Islet of Langerhans (tissue), 1 donor: Measurements from ENCODE around the gene FCMR.

Source experiments
- FAIRE-seq: peaks from one replicate; lab custom pipeline; 2011; peaks lifted over from hg19 to GRCh38; lab: Jason Lieb, UNC

Gene FCMR

GRCh38 chr1:206899717-206900116 lies 22.0 kb downstream of the FCMR start:
- no peak for FAIRE-seq

- no peak for FAIRE-seq
Observed at GRCh38 chr1:206898915-206899431, 22.8 kb downstream of the FCMR start.

GRCh38 chr1:206898089-206898914 lies 23.4 kb downstream of the FCMR start:
- FAIRE-seq = no peak

GRCh38 chr1:206897175-206897574 lies 24.6 kb downstream of the FCMR start, which contains the start of gene IL24:
Gene IL24, plus strand, starts transcription at chr1:206897443. Its CDS starts 390 bp downstream, at chr1:206897833.
- FAIRE-seq = no peak

GRCh38 chr1:206896261-206896660 lies 25.5 kb downstream of the FCMR start:
- no peak for FAIRE-seq

DNA sequence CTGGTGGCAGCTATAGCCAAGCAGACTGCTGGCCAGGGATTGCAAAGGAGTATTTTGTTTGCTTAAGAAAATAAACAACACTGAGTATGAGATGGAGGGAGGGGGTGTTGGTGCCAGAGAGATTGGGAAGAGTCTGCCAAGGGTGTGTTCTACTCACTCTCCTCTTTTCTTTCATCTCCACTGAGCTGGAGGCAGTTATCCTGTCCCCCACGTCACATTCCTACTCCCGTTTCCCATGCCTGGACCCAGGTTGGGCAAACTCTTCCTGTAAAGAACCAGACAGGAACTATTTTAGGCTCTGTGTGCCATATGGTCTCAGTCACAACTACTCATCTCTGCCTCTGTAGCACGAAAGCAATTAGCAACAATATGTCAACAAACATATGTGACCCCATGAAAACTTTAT lies 25.9 kb downstream of the FCMR start:
- FAIRE-seq = peak; percentile 5

GRCh38 chr1:206895325-206895724 lies 26.4 kb downstream of the FCMR start:
- no peak for FAIRE-seq

- FAIRE-seq = no peak
Observed at GRCh38 chr1:206893380-206893779, 28.4 kb downstream of the FCMR start.

GRCh38 chr1:206892351-206892984 lies 29.3 kb downstream of the FCMR start:
- FAIRE-seq = no peak

GRCh38 chr1:206891412-206891811 lies 30.3 kb downstream of the FCMR start:
- FAIRE-seq = no peak

- no peak for FAIRE-seq
Observed at GRCh38 chr1:206890125-206891060, 31.3 kb downstream of the FCMR start.

- no peak for FAIRE-seq
Observed at GRCh38 chr1:206887701-206888100, 34.0 kb downstream of the FCMR start.

GRCh38 chr1:206886831-206887230 lies 34.9 kb downstream of the FCMR start:
- FAIRE-seq = no peak

- no peak for FAIRE-seq
Observed at GRCh38 chr1:206885341-206886060, 36.2 kb downstream of the FCMR start.

DNA sequence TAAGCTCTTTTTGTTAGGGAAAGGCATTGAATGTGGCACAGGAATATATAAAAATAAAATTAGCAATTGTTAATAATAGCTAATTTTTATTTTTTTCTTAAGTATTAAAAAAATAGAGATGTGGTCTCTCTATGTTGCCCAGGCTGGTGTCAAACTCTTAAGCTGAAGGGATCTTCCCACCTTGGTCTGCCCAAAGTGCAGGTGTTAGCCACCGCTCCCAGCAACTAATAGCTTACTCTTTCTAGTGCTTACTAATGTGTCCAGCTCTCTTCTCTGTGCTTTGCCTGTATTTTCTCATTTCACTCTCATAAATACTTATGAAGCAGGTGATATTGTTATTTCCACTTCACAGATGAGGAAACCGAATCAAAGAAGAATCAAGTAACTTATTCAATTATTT lies 37.9 kb downstream of the FCMR start:
- FAIRE-seq = no peak

GRCh38 chr1:206883160-206883559 lies 38.6 kb downstream of the FCMR start:
- no peak for FAIRE-seq

DNA sequence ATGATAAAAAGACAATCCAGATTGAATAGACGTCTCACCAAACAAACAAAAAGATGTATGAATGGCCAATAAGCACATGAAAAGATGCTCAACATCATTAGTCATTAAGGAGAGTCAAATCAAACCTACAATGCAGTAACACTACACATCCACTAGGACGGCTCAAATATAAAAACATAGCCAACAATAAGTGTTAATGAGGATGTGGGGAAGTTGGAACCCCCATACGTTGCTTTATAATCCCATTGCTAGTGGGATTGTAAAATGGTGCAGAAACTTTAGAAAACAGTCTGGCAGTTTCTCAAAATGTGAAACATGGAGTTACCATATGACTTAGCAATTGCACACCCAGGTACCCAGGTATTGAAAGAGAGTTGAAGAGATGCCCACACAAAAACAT lies 39.2 kb downstream of the FCMR start:
- no peak for FAIRE-seq

DNA sequence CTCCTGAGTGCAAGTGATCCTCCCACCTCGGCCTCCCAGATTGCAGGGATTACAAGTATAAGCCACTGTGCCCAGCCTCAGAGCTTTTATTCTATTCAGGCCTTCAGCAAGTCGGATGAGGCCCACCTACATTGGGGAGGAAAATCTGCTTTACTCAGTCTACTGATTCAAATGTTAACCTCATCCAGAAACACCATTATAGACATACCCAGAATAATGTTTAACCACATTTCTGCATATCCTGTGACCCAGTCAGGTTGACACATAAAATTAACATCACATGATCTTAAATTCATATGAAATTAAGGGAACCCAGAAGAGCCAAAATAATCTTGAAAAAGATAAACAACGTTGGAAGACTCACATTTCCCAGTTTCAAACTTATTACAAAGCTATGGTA lies 41.4 kb downstream of the FCMR start:
- no peak for FAIRE-seq

DNA sequence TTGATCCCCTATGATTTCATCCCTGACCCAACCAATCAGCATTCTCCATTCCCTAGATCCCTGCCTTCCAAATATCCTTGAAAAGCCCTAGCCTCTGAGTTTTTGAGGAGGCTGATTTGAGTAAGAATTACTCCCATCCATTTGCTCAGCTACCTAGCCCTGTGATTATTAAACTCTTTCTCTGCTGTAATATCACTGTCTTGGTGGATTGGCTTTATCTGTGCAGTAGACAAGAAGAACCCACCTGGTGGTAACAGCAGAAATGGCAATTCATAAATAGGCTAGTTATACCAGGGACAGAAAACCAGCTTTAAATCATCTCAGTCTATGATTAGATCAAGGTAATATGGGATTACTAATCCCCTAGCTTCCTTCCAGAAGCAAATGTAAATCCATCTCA lies 43.3 kb downstream of the FCMR start:
- FAIRE-seq = no peak

DNA sequence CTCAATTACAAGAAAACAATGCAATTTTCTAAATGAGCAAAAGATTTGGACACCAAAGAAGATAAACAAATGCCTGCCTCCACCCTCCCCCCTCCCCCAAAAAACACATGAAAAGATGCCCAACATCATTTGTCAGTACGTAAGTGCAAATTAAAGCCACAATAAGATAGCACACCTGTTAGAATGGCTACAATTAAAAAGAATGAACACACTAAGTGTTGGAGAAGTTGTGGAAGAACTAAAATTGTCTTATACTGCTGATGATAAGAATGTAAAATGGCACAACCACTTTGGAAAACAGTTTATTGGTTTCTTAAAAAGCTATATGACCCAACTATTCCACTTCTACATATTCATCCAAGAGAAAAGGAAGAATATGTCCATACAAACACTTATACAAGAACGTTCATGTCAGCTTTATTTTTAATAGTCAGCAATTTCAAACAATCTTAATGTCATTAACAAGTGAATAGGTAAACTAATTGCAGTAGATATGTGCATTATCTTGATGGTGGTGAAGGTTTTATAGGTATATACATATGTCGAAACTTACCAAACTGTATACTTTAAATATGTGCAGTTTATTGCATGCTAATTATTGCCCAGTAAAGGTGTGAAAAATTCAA lies 45.9 kb downstream of the FCMR start:
- FAIRE-seq = no peak

DNA sequence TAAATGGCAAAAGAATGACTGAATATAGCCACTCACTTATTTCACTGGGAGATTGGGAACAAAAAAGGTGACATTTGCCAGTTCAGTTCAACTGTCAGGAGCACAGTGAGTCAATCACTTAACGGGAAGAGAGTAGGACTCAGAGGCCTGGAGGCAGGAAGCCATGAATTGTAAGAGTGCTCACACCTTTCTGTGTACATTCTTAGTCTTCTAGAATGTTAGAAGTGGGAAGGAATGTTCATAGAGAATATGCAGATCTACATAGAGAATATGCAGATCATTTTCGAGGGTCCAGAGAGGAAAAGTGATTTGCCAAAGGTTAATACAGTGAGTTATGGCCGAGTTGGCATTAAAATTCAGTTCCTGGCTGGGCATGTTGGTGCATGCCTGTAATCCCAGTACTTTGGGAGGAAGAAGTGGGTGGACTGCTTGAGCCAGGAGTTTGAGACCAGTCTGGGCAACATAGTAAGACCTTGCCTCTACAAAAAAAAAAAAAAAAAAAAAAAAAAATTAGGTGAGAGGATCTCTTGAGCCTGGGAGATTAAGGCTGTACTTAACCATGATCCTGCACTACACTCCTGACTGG lies 48.0 kb downstream of the FCMR start:
- FAIRE-seq = no peak
